NCI-H1105 (cell line): ENCODE data around the gene CERS1.

Experiments used
- DNase-seq: peaks from one replicate; lab custom pipeline; 2025; lab: John Stamatoyannopoulos, UW

CERS1 gene

DNA sequence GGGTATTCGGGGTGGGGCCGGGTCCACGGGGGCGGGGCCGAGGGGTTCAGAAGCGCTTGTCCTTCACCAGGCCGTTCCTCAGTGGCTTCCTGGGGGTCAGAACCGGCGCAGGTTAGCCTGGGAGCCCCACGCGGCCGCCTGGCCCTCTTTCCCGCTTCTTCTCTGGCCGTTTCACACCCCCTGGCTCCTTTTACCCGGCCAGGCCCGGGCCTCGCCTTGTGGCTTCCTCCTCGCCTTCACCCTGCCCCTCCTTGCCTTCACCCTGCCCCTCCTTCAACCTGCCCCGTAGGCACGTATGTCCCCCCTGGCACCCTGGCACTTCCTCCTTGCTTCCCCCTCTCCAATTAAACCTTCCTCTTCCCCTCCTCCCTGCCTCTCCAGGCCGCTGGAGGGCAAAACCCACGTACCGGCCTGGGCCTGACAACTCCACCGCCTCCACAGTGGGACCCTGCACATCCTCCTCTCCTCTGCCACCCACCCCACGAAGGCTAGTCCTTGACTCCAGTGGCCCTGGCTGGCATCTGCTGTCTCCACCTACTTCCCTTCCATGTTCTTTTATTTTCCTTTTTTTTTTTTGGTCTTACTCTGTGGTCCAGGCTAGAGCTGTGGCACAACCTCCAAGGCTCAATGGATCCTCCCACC is 25.3 kb downstream of the CERS1 start:
- DNase-seq, result no peak

DNA sequence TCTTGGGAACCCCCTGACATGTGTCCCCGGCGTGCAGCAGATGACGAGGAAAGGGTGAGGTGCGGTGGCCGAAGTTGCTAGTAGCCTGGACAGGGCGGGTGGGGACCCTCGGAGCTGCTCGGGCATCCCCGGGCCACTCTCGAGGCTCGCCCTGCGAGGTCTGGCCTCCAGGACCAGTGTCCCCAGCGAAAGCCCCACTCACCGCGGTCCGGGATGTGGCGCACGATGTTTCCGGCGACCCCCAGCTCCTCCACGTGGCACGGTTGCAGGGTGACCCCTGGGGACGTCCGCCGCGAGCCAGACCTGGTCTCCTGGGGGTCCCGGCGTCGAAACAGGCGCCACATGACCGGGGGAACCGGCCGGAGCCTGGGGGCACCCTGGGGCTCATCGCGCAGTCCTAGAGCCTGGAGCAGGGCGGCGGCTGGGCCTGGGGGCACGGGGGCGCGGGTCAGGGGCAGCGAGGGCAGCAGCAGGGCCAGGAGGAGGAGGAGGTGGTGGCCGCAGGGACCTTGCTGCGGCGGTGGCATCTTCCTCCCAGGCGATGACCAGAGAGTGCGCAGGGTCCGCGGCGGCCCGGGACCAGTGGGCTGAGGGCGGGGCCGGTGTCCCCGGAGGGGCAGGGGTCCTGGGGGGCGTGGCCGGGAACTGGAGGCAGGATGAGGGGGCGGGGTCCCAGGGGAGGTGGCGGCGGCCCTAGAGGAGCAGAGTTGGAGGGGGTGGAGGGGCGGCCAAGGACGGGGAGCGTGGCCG is 26.0 kb downstream of the CERS1 start:
- DNase-seq, result no peak

DNA sequence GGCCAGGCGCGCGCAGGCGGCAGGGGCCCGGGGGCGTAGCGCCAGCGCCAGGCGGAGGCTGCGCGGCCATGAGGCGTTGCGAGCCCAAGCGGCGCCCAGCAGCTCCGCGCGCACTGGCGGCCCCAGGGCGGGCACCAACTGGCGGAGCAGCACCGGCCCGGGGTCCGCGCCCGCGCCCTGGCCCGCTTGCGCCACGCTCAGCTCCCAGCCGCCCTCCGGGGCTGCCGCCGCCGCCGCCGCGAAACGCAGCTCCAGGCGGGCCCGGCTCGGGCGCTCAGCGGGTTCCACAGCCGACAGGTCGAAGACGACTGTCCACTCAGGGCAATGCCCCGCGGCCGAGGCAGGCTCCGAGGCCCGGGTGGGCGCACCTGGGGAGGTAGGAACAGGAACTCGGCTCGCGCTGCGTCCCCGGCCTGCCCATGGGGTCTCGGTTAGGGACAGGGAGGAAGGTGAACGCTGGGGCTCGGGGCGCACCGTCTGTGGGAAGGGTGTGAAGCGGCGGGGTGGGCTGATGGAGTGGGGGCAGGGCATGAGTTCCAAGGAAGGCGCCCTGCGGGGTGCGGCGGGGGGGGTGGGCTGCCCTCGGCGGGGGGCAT is 26.8 kb downstream of the CERS1 start:
- no peak for DNase-seq

DNA sequence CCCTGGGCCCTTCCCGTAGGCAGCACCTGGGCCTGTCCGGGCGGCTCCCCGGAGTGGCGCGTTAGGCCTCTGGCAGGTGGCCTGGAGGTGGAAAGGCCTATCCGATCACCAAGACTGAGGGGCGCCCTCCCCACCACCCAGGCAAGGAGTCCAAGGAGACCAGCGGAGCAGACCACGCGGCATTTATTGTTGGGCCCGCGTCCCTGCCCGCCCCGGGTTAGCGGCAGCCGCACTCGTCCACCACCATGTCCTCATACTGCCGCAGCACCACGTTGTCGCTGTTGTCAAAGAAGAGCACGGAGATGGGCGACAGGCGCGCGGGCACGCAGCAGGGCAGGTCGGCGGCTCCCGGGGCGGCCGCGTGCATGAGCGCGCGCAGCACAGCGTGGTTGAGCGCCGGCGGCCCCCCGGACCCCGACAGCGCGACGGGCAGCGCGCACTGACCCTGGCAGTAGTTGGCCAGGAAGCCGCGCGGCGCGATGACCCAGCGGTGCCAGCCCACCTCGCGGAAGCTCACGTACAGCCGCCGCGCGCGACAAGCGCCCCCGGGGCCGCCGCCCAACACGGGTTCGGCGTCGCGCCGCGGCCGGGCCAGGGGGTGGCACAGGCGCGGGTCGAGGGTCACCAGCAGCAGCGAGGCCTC is 27.5 kb downstream of the CERS1 start:
- DNase-seq, result no peak

DNA sequence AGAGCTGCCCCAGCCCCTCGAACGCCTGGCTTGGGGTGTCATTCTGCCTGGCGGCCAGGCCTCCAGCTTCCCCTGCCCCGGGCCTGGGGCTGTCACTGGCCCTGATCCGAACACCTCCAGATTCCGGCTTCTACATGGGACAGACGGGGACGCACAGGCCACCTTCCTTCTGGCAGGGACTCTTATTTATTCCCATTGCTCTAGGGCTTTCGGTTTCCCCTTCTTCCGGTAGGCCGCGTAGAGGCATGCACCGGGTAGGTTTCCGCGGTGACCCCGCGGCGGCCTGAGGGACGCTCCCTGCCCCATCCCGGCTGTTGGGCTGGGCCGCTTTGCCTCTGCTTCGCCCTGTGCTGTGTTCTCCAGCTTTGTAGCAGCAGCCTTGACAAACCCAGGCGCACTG is 28.2 kb downstream of the CERS1 start:
- no peak for DNase-seq

DNA sequence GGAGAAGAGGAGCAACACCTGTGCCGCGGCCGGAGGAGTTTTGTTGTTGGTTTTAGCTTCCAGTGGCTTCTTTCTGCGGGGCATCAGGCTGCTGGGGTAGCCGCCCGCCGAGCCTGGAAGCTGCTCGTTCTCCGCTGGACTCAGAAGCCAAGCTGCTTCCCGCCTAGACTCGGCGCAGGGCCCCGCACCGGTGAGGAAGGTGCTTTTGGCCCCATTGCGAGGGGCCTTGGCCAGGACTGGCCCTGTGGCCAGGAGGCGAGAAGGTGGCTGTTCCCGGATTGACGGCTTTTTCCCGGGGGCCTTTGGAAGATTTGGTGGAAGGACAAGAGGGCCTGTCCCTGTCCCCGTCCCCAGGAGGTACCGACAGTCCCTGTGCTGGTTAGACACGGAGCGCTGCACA is 28.8 kb downstream of the CERS1 start:
- DNase-seq, result no peak

DNA sequence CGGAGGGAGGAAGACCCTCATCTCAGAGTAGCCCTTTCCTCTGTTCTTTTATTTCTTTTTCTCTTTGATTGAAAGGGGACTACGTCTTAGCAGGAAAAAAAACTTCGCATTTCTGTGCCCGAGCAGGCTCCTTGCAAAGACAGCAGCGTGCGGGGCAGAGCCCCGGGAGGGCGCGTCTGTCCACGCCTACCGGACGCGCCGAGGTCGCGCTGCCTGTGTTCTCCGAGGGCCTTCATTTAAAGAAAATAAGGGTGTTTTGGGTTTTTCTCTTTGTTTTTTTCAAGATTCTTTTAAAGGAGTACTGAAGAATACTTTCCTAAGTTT is 29.2 kb downstream of the CERS1 start:
- DNase-seq, result no peak

DNA sequence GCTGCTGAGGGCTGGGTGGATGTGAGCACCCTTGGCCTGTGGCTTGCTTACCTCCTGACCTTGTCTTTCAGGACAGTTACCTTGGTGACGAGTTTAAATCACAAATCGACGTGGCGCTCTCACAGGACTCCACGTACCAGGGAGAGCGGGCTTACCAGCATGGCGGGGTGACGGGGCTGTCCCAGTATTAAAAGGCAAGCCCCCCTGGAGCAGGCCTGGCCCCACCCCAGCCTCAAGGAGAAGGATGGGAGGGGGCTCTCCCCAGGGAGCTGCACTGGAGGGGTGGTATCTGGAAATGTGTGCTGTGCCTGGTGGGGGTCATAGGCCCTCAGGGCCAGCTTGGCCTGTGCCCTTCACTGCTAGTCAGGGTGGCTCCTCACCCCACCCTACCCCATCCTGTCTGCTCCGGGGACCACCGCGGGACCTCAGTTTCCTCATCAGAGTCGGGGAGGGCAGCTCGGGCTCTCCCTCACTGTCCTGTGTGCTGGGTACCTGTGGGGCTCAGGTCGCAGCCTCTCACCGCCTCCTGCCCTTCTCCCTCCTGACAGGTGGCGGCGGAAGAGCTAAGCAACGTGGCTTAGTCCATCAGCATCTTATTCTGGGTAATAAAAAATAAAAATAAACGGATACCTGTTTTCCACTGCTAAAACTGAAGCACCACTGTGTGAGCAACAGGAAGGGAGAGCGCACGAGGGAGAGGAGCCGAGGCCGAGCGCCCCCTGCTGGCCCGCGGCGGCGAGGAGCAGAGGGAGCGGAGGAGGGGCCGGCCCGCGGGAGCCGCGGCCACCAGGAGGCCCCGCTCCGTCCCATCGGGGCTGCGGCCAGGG is 29.8 kb downstream of the CERS1 start:
- DNase-seq, result no peak

DNA sequence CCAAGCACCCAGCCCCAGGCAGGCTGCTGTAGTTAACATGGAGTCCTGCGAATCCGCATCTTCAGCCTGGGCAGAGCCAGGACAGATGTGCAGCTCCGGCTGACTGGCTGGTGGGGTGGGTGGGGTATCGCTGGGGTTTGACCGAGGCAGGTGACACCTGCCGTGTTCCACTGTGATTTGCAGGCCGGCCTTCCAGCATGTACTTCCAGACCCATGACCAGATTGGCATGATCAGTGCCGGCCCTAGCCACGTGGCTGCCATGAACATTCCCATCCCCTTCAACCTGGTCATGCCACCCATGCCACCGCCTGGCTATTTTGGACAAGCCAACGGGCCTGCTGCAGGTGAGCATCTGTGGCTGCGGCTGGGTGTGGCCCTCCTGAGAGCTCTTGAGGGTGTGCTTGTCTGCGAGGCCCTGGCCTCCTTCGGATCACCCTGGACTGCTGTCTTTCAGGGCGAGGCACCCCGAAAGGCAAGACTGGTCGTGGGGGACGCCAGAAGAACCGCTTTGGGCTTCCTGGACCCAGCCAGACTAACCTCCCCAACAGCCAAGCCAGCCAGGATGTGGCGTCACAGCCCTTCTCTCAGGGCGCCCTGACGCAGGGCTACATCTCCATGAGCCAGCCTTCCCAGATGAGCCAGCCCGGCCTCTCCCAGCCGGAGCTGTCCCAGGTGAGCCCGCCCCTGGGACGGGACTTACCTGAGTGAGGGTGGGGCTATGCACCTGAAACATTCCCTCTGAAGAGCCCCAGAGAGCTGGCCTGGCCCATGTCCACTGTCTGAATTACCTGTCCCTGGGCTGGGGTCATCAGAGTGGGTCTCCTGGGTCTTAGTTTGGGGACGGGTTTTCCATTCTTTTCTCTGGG is 30.6 kb downstream of the CERS1 start:
- no peak for DNase-seq

DNA sequence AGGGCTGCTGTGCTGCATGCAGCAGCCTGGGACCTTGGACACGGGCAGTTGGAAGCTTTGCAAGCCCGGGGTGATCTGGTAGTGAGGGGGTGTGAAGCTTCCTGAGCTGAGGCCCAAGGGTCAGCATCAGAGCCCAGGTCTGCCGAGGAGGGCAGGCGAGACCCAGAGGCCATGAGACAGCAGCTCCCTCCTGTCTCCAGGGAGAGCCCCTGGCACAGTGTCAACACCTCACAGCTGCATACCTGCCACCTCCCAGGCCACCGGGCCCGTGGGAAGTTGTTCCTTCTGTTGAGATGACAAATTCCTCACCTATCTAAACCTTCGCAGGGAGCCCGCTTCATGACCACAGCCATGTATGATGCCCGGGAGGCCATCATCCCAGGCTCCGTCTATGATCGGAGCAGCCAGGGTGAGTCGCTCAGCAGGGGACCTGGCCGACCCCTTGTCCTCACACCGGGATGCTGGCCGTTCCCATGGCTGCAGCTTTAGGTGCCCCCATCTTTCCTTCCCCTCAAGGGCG is 32.1 kb downstream of the CERS1 start:
- DNase-seq, result no peak

DNA sequence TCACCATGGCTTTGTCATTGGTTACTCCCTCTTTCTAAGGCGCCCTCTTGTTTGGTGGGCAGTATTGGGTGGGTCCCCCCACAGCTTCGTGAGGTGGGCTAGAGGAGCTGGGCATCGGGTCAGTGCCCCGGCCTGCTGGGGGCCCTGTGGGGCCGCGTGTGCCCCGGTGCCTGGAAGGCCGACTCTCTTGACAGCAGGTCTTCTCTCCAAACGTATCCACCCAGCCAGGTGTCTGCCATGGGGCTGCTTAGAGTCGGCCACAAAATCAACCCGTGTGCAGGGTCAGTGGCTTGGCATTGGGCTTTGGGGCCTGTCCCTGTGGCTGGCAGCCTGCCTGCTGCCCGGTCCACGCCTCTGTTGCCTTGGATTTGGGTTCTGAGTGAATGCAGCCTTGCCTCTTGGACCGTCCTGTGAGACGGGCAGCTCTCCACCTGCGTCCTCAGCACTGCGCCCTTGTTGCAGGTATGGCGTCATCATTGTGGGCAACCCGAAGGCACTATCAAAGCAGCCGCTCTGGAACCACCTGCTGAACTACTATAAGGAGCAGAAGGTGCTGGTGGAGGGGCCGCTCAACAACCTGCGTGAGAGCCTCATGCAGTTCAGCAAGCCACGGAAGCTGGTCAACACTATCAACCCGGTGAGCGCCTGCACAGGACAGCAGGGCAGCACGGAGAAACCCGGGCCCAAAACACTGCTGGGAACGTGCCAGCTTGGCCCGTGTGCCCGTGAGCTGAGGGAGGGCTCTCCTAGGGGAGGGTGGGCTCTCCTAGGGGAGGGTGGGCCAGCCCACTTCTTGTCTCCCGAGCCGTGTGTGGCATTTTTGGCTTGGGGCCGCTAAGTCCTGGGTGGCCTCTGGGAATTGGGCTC is 32.7 kb downstream of the CERS1 start:
- DNase-seq, result no peak

DNA sequence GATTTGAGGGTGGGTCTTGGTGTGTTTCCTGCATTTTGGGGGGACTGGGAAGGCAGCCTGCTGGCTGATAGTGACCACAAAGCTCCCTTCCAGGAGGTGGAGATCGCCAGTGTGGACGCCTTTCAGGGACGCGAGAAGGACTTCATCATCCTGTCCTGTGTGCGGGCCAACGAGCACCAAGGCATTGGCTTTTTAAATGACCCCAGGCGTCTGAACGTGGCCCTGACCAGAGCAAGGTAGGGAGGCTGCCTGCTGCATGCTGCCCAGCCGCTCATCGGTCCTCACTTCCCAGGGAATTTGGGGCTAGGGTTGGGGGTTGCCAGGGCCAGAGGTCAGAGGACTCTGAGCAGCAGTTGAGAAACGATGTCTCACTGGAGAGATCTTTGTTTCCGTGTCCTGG is 34.0 kb downstream of the CERS1 start:
- DNase-seq, result no peak

DNA sequence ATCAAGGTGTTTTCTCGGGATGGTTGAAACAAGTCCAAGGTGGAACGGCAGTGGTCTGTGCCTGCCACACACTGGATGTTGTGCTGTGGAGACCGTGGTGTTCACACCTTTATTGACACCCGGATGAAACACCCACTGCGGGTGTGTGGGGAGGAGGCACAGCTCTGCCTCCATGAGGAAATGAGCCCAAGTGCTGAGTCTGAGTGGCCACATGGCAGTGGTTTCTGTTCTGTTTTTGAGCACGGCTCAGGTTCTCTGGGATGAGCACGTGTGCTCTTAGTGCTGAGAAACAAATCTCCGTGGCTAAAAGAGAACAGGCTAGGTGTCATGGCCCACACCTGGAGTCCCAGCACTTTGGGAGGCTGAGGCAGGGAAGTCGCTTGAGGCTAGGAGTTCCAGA is 34.7 kb downstream of the CERS1 start:
- DNase-seq, result no peak

DNA sequence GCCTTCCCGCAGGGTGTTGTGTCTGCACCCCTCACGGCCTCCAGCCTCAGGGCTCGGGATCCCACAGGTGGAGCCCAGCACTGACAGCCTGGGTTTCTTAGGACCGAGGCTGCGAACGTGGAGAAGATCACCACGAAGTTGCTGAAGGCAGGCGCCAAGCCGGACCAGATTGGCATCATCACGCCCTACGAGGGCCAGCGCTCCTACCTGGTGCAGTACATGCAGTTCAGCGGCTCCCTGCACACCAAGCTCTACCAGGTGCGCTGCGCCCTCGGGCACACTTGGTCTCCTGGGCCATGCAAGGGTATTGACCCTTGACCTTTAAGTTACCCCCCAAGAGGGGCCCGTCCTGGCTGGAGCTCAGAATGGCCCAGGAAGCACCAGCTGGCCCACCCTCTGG is 35.2 kb downstream of the CERS1 start:
- DNase-seq, result no peak

DNA sequence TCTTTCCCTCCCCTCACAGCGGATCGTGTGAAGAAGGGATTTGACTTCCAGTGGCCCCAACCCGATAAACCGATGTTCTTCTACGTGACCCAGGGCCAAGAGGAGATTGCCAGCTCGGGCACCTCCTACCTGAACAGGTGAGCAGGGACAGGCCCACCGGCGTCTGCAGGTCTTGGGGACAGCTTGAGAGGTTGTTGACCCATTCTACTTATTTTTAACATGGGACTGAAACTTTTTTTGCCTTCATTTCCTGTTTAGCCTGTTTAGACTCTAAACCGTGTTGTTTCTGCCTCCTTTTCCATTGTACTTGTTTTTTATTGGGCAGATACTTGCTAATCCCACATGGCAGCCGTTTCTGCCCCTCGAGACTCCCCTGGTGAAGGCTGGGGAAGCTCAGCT is 35.7 kb downstream of the CERS1 start:
- DNase-seq, result no peak

DNA sequence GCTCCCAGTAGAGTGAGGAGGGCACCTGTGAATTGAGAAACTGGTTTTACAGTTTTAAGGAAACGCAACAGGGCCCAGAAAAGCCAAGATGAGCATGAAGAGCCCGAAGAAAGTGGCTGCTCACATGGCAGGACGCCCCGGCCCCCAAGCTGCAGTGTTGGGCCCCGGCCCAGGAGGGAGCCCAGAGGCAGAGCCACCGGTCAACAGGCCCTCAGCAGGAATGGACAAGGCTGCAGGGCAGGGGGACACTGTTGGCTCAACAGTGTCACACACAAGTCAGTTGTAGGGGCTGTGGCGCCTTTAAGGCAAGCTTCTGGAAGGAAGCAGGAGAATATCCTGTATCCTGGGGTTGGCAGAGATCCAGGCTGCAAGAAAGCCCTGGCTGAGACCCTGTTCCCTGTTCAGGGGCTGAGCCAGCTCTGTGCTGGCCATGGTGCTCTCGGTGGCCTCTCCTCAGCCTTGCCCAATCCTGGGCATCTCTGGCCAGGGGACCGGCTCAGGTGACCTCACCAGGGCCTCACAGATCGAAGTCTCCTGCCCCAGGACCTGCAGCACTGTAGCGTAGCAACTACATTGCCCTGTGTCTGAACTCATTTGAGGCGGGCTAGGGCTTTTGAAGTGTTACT is 36.2 kb downstream of the CERS1 start:
- no peak for DNase-seq

DNA sequence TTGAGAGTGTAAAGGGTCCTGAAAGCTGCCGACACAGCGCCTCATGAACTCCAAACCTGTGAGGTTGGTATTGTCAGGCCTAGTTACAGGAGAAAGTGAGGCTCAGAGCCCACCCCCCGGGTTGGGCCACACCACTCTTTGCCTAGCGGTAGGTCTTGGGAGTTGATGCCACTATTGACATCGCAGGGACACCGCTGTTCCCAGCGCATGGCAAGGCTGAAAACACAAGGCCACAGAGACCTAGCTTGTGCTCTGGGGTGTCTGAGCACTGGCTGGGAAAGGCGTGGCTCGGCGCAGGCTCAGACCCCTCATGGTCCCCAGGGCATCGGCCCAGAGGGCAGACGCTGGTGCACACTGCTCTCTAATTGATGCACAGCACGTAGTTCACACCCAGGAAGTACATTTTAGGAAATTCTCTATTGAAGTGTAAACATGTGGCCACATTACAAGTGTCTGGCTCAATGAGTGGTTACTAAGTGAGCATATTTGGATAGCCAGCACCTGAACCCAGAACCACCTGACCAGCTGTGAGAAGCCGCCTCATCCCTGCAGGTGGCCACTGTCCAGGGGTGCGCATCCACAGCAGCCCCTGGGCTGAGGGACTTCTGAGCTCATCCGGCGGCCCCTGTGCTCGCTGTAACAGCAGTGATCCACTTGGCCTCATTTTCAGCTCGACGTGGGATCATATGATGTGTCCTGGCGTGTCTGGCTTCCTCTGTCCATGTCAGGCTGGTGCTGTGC is 36.9 kb downstream of the CERS1 start:
- DNase-seq, result no peak

DNA sequence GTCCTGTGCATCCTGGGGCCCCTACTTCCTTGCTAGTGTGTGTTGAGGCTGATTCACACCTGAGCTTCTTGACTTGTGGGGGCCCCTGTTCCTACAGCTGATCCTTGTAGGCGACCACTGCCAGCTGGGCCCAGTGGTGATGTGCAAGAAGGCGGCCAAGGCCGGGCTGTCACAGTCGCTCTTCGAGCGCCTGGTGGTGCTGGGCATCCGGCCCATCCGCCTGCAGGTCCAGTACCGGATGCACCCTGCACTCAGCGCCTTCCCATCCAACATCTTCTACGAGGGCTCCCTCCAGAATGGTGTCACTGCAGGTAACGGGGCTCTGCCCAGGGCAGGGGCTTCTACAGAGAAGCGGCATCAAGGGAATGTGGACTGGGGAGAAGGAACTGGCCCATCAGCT is 38.7 kb downstream of the CERS1 start:
- DNase-seq, result no peak
